GM12878 (cell line): ENCODE data around the gene BAX. TPM values are rescaled to one million over a fixed set of nuclear protein-coding genes. Genes with fewer than 3 reads are reported as not detected.

Source experiments
- ATAC-seq: fragments of 200-7000 bp; cut with Tn5 transposase; 3 replicates; pipeline ENCODE4 v1.9.1; 2020; ENCODE audit warnings: mild to moderate bottlenecking, moderate library complexity
- BruUV-seq: library from RNA; stranded (reverse); fragments of 400-500 nt; replicated peaks from 2 replicates; lab custom pipeline; 2021; lab: Mats Ljungman, UMichigan
- CTCF ChIA-PET: fragments of 300-600 bp; sonication (Branson Sonifier 250); formaldehyde crosslinking; extraction: SDS; loops from one replicate; lab custom pipeline; 2021; ENCODE audit warnings: inconsistent platforms; lab: Yijun Ruan, JAX
- POLR2A ChIA-PET: fragments of 350-600 bp; formaldehyde crosslinking; extraction: SDS; loops from one replicate; lab custom pipeline; 2021; ENCODE audit warnings: inconsistent platforms; lab: Charles Lee
- RAD21 ChIA-PET: fragments of 300-600 bp; sonication (Branson Sonifier 250); formaldehyde crosslinking; loops from one replicate; lab custom pipeline; 2023; ENCODE audit warnings: antibody characterized with exemption; ENCODE audit not compliant: unreplicated experiment; lab: Charles Lee
- SMC1A ChIA-PET: fragments of 300-600 bp; sonication (Branson Sonifier 250); formaldehyde crosslinking; loops from one replicate; lab custom pipeline; 2023; ENCODE audit not compliant: unreplicated experiment, uncharacterized antibody; lab: Charles Lee
- DNase-seq: peaks from one replicate; pipeline ENCODE4 v3.0.0-alpha.2; 2011; ENCODE audit warnings: low read depth, low spot score
- FAIRE-seq: peaks from 3 replicates; lab custom pipeline; 2011; peaks lifted over from hg19 to GRCh38; lab: Jason Lieb, UNC
- H2AFZ ChIP-seq: 2 replicates; pipeline ENCODE4 v1.6.0; 2011; ENCODE audit warnings: low read depth, low read length, control low read depth; ENCODE audit not compliant: control insufficient read depth
- H3K27ac ChIP-seq: 2 replicates; pipeline ENCODE4 v1.5.1; 2011; ENCODE audit warnings: control low read depth; ENCODE audit not compliant: control insufficient read depth, insufficient read depth
- H3K27me3 ChIP-seq, 2 experiments: replicated peaks in 1 of 2; 2 replicates each; pipeline versions ENCODE4 v1.6.0 to v1.6.1; 2011; ENCODE audit warnings: low read length in 1 of 2; ENCODE audit not compliant: control insufficient read depth in 2 of 2, insufficient read depth in 2 of 2
- H3K36me3 ChIP-seq, 2 experiments: 2 replicates each; pipeline ENCODE4 v1.5.1; 2011; ENCODE audit warnings: low read length in 1 of 2; ENCODE audit not compliant: control insufficient read depth in 2 of 2, insufficient read depth in 2 of 2
- H3K4me1 ChIP-seq: 2 replicates; pipeline ENCODE4 v1.6.1; 2011; ENCODE audit warnings: mild to moderate bottlenecking, low read length, moderate library complexity, mixed read lengths; ENCODE audit not compliant: control insufficient read depth, insufficient read depth
- H3K4me2 ChIP-seq: 2 replicates; pipeline ENCODE4 v1.6.0; 2011; ENCODE audit warnings: control low read depth; ENCODE audit not compliant: control insufficient read depth, insufficient read depth
- H3K4me3 ChIP-seq: fragments of 200-600 bp; sonication (generic); 2 replicates; pipeline ENCODE4 v1.5.1; 2016
- H3K79me2 ChIP-seq: 2 replicates; pipeline ENCODE4 v1.6.0; 2011; ENCODE audit warnings: low read length; ENCODE audit not compliant: control insufficient read depth, insufficient read depth
- H3K9ac ChIP-seq: 2 replicates; pipeline ENCODE4 v1.8.0; 2011; ENCODE audit warnings: low read length, control low read depth, mixed read lengths; ENCODE audit not compliant: control insufficient read depth, insufficient read depth
- H3K9me3 ChIP-seq: replicated peaks from 3 replicates; pipeline ENCODE4 v1.5.1; 2011; ENCODE audit warnings: mild to moderate bottlenecking, low read length; ENCODE audit not compliant: control insufficient read depth, insufficient read depth
- H4K20me1 ChIP-seq: 2 replicates; pipeline ENCODE4 v1.6.0; 2011; ENCODE audit not compliant: control insufficient read depth, insufficient read depth
- BACH1 ChIP-seq: fragments of 450-650 bp; IDR thresholded peaks from 2 replicates; pipeline ENCODE4 v1.6.1; 2017; ENCODE audit warnings: mild to moderate bottlenecking, borderline replicate concordance
- BCL11A ChIP-seq: IDR thresholded peaks from 2 replicates; pipeline ENCODE4 v1.6.1; 2011; ENCODE audit warnings: low read depth, low read length
- DPF2 ChIP-seq: fragments of 450-650 bp; IDR thresholded peaks from 2 replicates; pipeline ENCODE4 v1.6.1; 2017; ENCODE audit warnings: mild to moderate bottlenecking
- KLF5 ChIP-seq: fragments of 450-650 bp; IDR thresholded peaks from 2 replicates; pipeline ENCODE4 v1.6.1; 2014; ENCODE audit warnings: mild to moderate bottlenecking; ENCODE audit not compliant: partially characterized antibody
- LARP7 ChIP-seq: fragments of 450-650 bp; IDR thresholded peaks from 2 replicates; pipeline ENCODE4 v1.6.1; 2017; ENCODE audit warnings: mild to moderate bottlenecking
- MEF2A ChIP-seq: IDR thresholded peaks from 2 replicates; pipeline ENCODE4 v1.6.1; 2011; ENCODE audit warnings: low read depth, mild to moderate bottlenecking, low read length, moderate library complexity; ENCODE audit not compliant: insufficient read depth
- MYB ChIP-seq: fragments of 150-350 bp; IDR thresholded peaks from 2 replicates; pipeline ENCODE4 v1.6.1; 2014; ENCODE audit warnings: mild to moderate bottlenecking, low read depth, low read length, borderline replicate concordance
- NKRF ChIP-seq: fragments of 450-650 bp; conservative IDR thresholded peaks from 2 replicates; pipeline ENCODE4 v1.6.1; 2017; ENCODE audit warnings: mild to moderate bottlenecking, moderate library complexity
- RCOR1 ChIP-seq: conservative IDR thresholded peaks from 2 replicates; pipeline ENCODE4 v1.6.1; 2012; ENCODE audit warnings: low read depth, low read length, improper control_type of control experiment
- SMAD1 ChIP-seq: fragments of 450-650 bp; IDR thresholded peaks from 2 replicates; pipeline ENCODE4 v1.6.1; 2018; ENCODE audit warnings: mild to moderate bottlenecking, low read depth; ENCODE audit not compliant: partially characterized antibody
- SP1 ChIP-seq: IDR thresholded peaks from one replicate; pipeline ENCODE4 v1.6.1; 2011; ENCODE audit warnings: low read depth, low read length
- STAT1 ChIP-seq: fragments of 450-650 bp; conservative IDR thresholded peaks from 2 replicates; pipeline ENCODE4 v1.6.1; 2014; ENCODE audit warnings: antibody characterized with exemption, mild to moderate bottlenecking
- ZNF24 ChIP-seq: fragments of 450-650 bp; IDR thresholded peaks from 2 replicates; pipeline ENCODE4 v1.6.1; 2017; ENCODE audit warnings: antibody characterized with exemption, mild to moderate bottlenecking
- WGBS: methylation state at CpG from one replicate; pipeline ENCODE4 v1.1.6; 2016; ENCODE audit warnings: low lambda C conversion rate; ENCODE audit not compliant: insufficient replicate concordance, insufficient coverage; ENCODE audit errors: missing lambda C conversion rate; 5-methylcytosine and 5-hydroxymethylcytosine counted together
- in situ Hi-C: fragments of 300-500 bp; cut with MboI; formaldehyde crosslinking; loops from 9 replicates; pipeline ENCODE4 v1.14.3; 2018; ENCODE audit warnings: mixed read lengths
- intact Hi-C: fragments of 100-400 bp; cut with micrococcal nuclease; formaldehyde crosslinking; loops from one replicate; pipeline ENCODE4 v1.14.2; 2022; ENCODE audit not compliant: unreplicated experiment
- polyA plus RNA-seq, 11 experiments: library from polyadenylated mRNA; depleted of rRNA in 4 of 11; unstranded in 6 of 11; stranded (reverse) in 5 of 11; fragments of >200 nt; fragmentation: Nextera tagmentation in 4 of 11; fragmentation: Illumina TruSeq in 1 of 11; extraction: Ambion mirVana in 4 of 11; extraction: Trizol in 1 of 11; gene quantifications; 1 replicate in 1 of 11; 2 replicates in 10 of 11; pipeline versions ENCODE4 v1.2.1 to v1.2.3, GENCODE V29; 2011 to 2016; ENCODE audit warnings: inconsistent platforms in 2 of 11, missing spikeins in 2 of 11, low read depth in 1 of 11
- total RNA-seq, 4 experiments: library from RNA; depleted of rRNA in 3 of 4; stranded (reverse); fragments of >200 nt in 3 of 4; fragmentation: Illumina TruSeq in 1 of 4; extraction: Trizol in 1 of 4; gene quantifications; 2 replicates each; pipeline versions ENCODE4 v1.2.1 to v1.2.3, GENCODE V29; 2013 to 2021

The BAX gene
- total and polyA plus RNA-seq, 10 of the 15 experiments (the other 5 are each of a cell fraction or from before 2014, with no cell fraction given) = 7.2 to 221 (median 137) TPM

- no TSS peak for BruUV-seq
- DNase-seq = no peak
- H3K4me2 ChIP-seq = peak overlapping the region; percentile 80
- POLR2A ChIA-PET = interaction anchor here (0.5 to 3.6 kb wide), 28 partner anchors 8 to 619 kb away, joined by 3 to 41 read pairs (median 4); partner anchors contain the start of genes ALDH16A1, BAX, CD37 and FTL
- H3K4me1 ChIP-seq = peaks cover 3% of the 10 kb centered on the region
- peaks cover 0 to 7% of the 10 kb centered on the region in 2 experiments; a peak in 3 of 4 replicates for H3K36me3 ChIP-seq
- H3K27ac ChIP-seq = peak overlapping the region; percentile 86
- H4K20me1 ChIP-seq = no peaks in the 10 kb centered on the region
- no peaks in the 10 kb centered on the region for H3K27me3 ChIP-seq
- peak overlapping the region; percentile 91 for H3K9ac ChIP-seq
- RAD21 ChIA-PET = interaction anchor here (0.5 to 2.4 kb wide), 27 partner anchors 14 to 919 kb away, joined by 3 to 17 read pairs (median 5); partner anchors contain the start of genes BCAT2, CA11, CGB2 and DBP
- no peaks in the 10 kb centered on the region for H3K9me3 ChIP-seq
- H2AFZ ChIP-seq = peak overlapping the region; percentile 86
- CTCF ChIA-PET = interaction anchor here (0.6 to 4.0 kb wide), 35 partner anchors 9 to 788 kb away, joined by 3 to 55 read pairs (median 5); partner anchors contain the start of genes CA11, CGB2, HSD17B14 and LHB
- 3% methylated on average over 20 of the region's 20 CpGs for whole genome bisulfite sequencing
- SMC1A ChIA-PET = interaction anchor here (0.5 to 1.9 kb wide), 14 partner anchors 9 to 1786 kb away, joined by 3 to 11 read pairs (median 4); partner anchors contain the start of genes CA11 and FTL
- H3K79me2 ChIP-seq = peaks cover 51% of the 10 kb centered on the region
- H3K4me3 ChIP-seq = peak overlapping the region; percentile 93
- in situ Hi-C loops = no loop called here
- FAIRE-seq = peak; percentile 86
- TF ChIP-seq RCOR1 = 0 out of 2 replicates have a peak, but pooled peaks have one; percentile 21
- no peak for TF ChIP-seq BCL11A
- TF ChIP-seq KLF5 = no peak
- TF ChIP-seq MEF2A = no peak
- no peak for TF ChIP-seq SP1
- TF ChIP-seq BACH1 = no peak
- no peak for TF ChIP-seq STAT1
- TF ChIP-seq SMAD1 = no peak
- peak; percentile 76; the same call in 1 of the 2 replicates for TF ChIP-seq NKRF
- TF ChIP-seq ZNF24 = no peak
- TF ChIP-seq LARP7 = peak; percentile 76; the same call in 1 of the 2 replicates
- TF ChIP-seq DPF2 = no peak
- no peak for TF ChIP-seq MYB
- TF ChIP-seq, all 136 proteins: peak for 3
- peak; percentile 23 for ATAC-seq
- intact Hi-C loops = no loop called here
Measured at GRCh38 chr19:48992581-48993174, 38.0 kb downstream of the BAX start.
